ENCODE data around the gene ZNF106. TPM values are rescaled to one million over a fixed set of nuclear protein-coding genes. Genes with fewer than 3 reads are reported as not detected.

Gene ZNF106
- total RNA-seq, 6 experiments from 2014 or later: 17.5 to 24.5 (median 20.0) TPM

- peak; percentile 57 to 66 (median 60) for ATAC-seq
- peaks cover 0 to 2% (median 0%) of the 10 kb centered on the region in 4 donors for H3K36me3 ChIP-seq
- TF ChIP-seq POLR2A (IDR thresholded peaks at IDR 0.05) (no peak), CTCF (IDR thresholded peaks at IDR 0.05) (no peak)
Observed at GRCh38 chr15:42405863-42406482, 85.0 kb downstream of the ZNF106 start.

GRCh38 chr15:42404461-42405235 is 86.3 kb downstream of the ZNF106 start:
- TF ChIP-seq CTCF (IDR thresholded peaks at IDR 0.05) (no peak), POLR2A (IDR thresholded peaks at IDR 0.05) (no peak)
- DNase-seq (peak in 2 of 3 donors; percentile 83 to 87), ATAC-seq (peak; percentile 20 to 66 (median 48))
- Histone ChIP-seq H3K36me3 (peaks cover 0 to 4% (median under 1%) of the 10 kb centered on the region in 4 donors), H3K4me1 (peaks cover 0 to 39% (median 6%) of the 10 kb centered on the region in 4 donors), H3K4me3 (no peak overlapping the region), H3K27ac (peak overlapping the region in 1 of 3 donors; percentile 84), H3K27me3 (no peaks in the 10 kb centered on the region), H3K9me3 (no peaks in the 10 kb centered on the region)
- intact Hi-C loops (cut with DNase I): no loop called here
- WGBS (ENCODE audit: insufficient coverage, low coverage, low lambda C conversion rate, missing lambda C conversion rate): 74% methylated on average over 5 of the region's 12 CpGs

More at GRCh38 chr15:42405863-42406482, 85.0 kb downstream of the ZNF106 start:
- Histone ChIP-seq H3K4me3 (no peak overlapping the region), H3K27ac (peak overlapping the region in 1 of 3 donors; percentile 84), H3K27me3 (no peaks in the 10 kb centered on the region), H3K9me3 (no peaks in the 10 kb centered on the region), H3K4me1 (peaks cover 0 to 43% (median 6%) of the 10 kb centered on the region in 4 donors)
- peak in 2 of 3 donors; percentile 74 to 77 for DNase-seq
- intact Hi-C loops (cut with DNase I): no loop called here
- 49% methylated on average over 5 of the region's 6 CpGs for WGBS (ENCODE audit: insufficient coverage, low coverage, low lambda C conversion rate, missing lambda C conversion rate)

- ATAC-seq: no peak
- H3K36me3 ChIP-seq: peaks cover 0 to 11% (median 3%) of the 10 kb centered on the region in 4 donors
- H3K27ac ChIP-seq: peak overlapping the region in 1 of 3 donors; percentile 84
- intact Hi-C loops (cut with DNase I): no loop called here
- no peaks in the 10 kb centered on the region for H3K27me3 ChIP-seq
- TF ChIP-seq CTCF (IDR thresholded peaks at IDR 0.05) (no peak), POLR2A (IDR thresholded peaks at IDR 0.05) (no peak)
- peaks cover 0 to 28% (median 4%) of the 10 kb centered on the region in 4 donors for H3K4me1 ChIP-seq
- no peaks in the 10 kb centered on the region for H3K9me3 ChIP-seq
- DNase-seq: no peak
- no peak overlapping the region for H3K4me3 ChIP-seq
- 100% methylated on average over 2 of the region's 7 CpGs for WGBS (ENCODE audit: insufficient coverage, low coverage, low lambda C conversion rate, missing lambda C conversion rate)
Observed at GRCh38 chr15:42403389-42403788, 87.6 kb downstream of the ZNF106 start.

- no peak for DNase-seq
- intact Hi-C loops (cut with DNase I): no loop called here
- no peak for ATAC-seq
- H3K27me3 ChIP-seq: no peaks in the 10 kb centered on the region
- H3K4me1 ChIP-seq: peaks cover 0 to 28% (median 4%) of the 10 kb centered on the region in 4 donors
- no peak for TF ChIP-seq CTCF (IDR thresholded peaks at IDR 0.05)
- no peak for TF ChIP-seq POLR2A (IDR thresholded peaks at IDR 0.05)
- WGBS (ENCODE audit: insufficient coverage, low coverage, low lambda C conversion rate, missing lambda C conversion rate): 72% methylated on average over 5 of the region's 15 CpGs
- H3K4me3 ChIP-seq: no peak overlapping the region
- no peaks in the 10 kb centered on the region for H3K9me3 ChIP-seq
- no peak overlapping the region for H3K27ac ChIP-seq
- peaks cover 0 to 11% (median 3%) of the 10 kb centered on the region in 4 donors for H3K36me3 ChIP-seq
Observed at GRCh38 chr15:42402455-42403205, 88.3 kb downstream of the ZNF106 start.

Measured in right lobe of liver (tissue), 6 donors.